ENCODE results near the gene ITGA11. TPM values are rescaled to one million over a fixed set of nuclear protein-coding genes. Genes with fewer than 3 reads are reported as not detected.
"Not testable (repeated sequence)": the region's sequence is repeated elsewhere in the genome, so short reads cannot be mapped to it uniquely, and the experiment has no call there.

The ITGA11 gene
- total RNA-seq, 1 experiment from 2014 or later = 2.1 TPM

DNA sequence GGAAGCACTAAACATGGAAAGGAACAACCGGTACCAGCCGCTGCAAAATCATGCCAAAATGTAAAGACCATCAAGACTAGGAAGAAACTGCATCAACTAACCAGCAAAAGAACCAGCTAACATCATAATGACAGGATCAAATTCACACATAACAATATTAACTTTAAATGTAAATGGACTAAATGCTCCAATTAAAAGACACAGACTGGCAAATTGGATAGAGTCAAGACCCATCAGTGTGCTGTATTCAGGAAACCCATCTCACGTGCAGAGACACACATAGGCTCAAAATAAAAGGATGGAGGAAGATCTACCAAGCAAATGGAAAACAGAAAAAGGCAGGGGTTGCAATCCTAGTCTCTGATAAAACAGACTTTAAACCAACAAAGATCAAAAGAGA, 34.0 kb downstream of the ITGA11 start:
- DNase-seq (ENCODE audit: low read depth) = not testable (repeated sequence)

DNA sequence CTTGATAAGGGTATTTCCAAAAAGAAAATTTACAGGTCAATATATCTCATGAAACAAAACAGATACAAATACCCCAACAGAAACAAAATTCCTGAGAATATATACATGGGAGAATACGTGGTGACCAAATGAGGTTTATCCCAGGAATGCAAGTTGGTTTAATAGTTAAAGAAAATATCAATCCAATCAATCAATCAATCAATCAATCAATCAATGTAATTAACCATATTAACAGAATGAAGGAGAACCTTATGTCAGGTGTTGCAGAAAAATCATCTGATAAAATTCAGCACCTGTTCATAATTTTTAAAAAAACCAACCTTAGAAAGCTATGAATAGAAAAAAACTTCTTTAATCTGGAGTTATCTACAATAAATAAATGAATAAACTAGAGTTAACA, 35.9 kb downstream of the ITGA11 start:
- DNase-seq (ENCODE audit: low read depth) = no peak

DNA sequence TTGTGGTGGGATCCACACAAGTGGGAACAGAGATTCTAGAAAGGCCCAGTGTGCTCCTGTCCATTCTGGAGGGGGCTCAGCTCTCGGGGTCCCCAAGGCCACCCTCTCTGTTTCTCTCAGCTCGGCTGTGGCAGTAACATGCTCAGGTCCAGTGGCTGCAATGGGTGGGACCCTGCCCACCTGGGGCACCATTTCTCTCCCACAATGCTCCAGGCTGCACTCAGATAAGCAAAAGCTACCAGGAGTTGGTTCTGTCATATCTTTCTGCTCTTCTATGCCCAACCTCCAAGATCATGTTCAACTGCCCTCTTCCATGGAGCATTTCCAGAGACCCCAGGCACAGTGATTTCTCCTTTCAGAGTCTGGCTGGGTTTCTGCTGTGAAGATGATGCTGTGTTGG, 40.8 kb downstream of the ITGA11 start:
- no peak for DNase-seq (ENCODE audit: low read depth)

GRCh38 chr15:68389936-68390817, 41.8 kb downstream of the ITGA11 start:
- peak; percentile 88 for DNase-seq (ENCODE audit: low read depth)

GRCh38 chr15:68389041-68389930, 42.7 kb downstream of the ITGA11 start:
- no peak for DNase-seq (ENCODE audit: low read depth)

GRCh38 chr15:68387381-68388143, 44.4 kb downstream of the ITGA11 start:
- DNase-seq (ENCODE audit: low read depth) = no peak

DNA sequence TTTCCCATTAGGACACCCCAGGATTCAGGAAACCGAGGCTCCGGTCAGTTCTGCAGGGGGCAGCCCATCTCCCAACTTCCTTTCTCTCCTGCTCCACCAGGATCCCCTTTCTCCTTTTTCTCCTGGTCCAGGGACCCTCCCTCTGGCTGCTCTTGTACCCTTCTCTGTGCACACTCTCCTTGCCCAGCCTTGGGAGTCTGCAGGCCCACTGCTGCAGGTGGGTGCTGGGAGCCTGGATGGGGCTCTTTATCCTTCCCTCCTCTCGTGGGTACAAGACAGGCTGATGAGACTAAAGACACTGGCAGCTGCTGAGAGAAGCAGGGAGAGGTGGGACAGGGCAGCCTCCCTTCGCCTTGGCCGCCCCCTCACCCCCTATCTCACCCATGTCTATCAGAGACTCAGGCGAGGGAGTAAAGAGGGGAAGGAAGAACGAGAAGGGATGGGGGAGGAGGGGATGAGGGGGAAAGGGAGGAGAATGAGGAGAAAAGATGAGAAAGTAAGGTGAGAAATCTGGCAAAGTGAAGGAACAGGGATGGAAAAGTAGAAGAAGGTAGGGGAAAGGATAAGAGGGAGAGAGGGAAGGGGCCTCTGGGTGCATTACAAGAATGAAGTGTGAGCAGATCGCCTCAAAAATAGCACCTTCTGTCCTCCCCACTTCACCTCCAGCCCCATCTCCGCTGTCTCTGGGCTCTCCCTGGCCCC, 45.2 kb downstream of the ITGA11 start:
- DNase-seq (ENCODE audit: low read depth) = no peak

GRCh38 chr15:68385671-68386586, 46.0 kb downstream of the ITGA11 start:
- DNase-seq (ENCODE audit: low read depth) = no peak

DNA sequence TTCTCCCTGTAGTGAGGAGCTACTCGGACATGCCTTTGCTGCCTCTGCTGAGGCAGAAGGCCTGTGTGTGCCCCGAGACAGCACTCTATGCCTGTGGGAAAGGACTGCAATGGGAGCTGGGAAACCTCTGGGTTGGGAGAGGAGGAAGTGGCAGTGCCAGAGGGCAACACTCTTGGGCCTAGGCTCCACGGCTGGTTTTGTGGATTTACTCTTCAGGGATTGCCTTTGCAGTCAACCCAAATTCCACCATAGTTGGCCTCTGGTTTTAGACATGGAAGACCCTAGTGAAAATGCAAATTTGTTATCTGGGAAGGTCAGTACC, 46.8 kb downstream of the ITGA11 start:
- no peak for DNase-seq (ENCODE audit: low read depth)

DNA sequence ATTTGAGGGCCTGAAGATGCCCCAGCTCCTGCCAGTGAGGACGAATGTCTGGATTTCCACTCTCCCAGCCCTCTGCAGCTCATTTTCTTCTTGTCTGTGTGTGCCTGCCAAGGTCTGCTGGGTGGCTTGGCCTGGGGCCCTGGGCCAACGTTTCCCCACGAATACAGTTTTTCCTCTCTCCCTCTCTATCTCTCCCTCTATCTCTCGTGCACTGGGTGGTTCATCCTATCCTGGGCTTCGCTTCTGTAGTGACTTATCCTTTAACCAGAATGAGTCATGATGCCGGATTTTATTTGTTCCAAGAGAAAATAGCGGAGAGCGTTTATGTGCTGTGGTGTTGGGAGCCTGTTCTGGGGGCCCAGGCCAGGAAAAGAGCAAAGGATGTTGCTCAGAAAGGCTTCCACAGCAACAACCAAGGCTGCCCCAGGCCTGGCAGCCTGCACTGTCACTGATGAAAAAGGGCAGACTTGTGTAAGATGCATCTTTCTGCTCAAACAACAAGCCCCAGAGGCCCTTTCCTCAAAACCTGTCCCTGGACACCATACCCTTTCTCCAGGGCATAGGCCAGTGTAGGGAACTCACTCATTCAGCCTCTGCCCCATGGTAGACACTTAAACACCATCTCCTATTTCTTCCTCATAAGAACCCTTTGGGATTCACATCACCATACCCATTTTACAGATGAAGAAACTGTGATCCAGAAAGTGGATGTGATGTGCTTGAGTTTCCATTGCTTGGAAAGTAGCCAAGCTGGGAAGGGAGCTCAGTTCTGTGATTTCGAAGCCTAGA, 47.3 kb downstream of the ITGA11 start:
- DNase-seq (ENCODE audit: low read depth) = peak; percentile 96

DNA sequence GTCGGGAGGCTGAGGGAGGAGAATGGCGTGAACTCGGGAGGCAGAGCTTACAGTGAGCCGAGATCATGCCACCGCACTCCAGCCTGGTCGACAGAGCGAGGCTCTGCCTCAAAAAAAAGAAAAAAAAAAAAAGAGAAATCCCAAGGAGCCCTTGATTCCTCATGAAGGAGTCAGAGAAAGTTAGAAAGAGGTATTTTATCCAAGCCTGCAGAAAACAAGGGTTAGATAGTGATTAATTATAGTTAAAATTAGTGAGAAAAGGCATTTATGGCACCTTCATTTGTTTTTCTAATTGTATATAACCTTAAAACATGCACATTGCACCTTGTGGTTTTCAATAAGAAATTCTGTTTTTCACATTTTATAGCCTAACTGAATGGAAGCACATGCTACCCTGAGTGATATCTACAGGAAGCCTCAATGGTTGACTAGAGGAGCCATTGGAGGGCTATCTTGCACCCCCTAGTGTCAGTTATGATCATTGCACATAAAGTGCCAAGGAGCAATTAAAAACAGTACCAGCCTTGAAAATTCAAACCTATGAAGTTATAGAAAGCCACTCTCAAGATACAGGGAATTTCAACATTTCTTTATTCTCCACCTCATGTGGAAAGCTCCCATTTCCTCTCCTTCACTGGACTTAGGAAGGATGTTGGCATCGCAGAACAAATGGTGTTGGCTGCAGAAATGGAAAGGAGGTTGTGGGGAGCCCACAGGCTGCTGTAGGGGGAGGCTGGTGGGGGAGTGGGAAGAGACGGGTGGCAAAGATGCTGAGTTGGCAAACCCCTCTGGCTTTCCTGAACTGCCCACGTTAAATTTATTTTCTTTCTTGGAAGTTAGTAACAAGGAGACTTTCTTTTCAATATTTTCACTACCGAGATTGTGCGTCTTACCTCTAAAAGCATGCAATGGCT, 48.5 kb downstream of the ITGA11 start:
- DNase-seq (ENCODE audit: low read depth) = peak; percentile 63

DNA sequence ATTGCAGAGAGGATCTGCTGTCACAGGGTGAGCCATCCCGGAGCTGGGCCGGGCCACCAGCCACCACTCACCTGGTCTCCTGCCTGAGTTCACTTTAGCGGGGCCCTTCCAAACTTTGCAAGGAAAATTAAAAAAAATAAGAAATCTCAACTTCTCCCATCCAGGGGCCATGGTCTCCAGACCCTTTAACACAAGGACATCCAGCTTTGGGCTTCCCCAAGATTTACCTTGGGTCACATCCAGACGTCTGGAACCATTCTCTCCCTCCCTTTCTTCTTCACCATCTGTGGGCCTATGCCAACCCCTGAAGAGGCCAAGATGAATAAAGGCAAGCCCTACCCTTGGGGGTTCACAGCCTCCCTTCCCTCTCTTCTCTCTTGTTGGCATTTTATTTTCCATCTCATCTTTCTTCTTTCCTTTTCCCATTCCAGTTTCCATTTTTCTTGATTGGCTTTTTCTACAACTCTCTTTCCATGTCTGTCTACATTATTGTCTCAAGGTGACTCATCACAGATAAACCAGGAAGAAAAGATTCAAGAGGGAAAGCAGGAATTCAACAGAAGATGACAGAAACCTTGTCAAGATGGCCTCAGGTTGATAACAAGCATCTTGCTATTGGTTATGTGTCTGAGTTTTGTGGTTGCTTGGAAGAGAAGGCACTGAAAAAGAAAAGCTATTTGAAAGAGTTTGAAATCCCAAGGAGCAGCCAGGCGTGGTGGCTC, 49.5 kb downstream of the ITGA11 start:
- no peak for DNase-seq (ENCODE audit: low read depth)

DNA sequence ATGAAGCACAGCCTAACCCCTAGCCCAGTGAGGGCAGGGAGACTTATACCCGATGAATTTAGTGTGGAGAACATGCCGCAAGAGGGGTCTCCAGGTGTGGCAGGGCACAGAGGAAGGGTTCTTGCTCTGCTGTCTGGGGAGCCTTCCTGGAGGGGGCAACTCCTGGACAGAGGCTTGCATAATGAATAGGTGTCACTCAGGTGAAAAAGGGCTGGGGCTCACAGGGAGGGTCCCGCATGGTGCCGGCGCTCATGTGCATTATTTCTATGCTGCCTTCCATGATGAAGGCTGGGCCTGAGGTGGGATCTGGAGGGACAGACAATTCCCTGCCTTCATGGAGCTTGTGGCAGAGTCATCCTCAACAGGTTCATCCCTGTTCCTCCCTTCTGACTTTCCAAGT, 51.5 kb downstream of the ITGA11 start:
- DNase-seq (ENCODE audit: low read depth) = no peak

- DNase-seq (ENCODE audit: low read depth) = peak; percentile 28
Measured at GRCh38 chr15:68379759-68380290, 52.1 kb downstream of the ITGA11 start.

- DNase-seq (ENCODE audit: low read depth) = no peak
Measured at GRCh38 chr15:68379058-68379758, 52.8 kb downstream of the ITGA11 start.

- no peak for DNase-seq (ENCODE audit: low read depth)
Measured at GRCh38 chr15:68378595-68378994, 53.4 kb downstream of the ITGA11 start.

All from HT1080 (cell line).